Calu3 (cell line): Measurements from ENCODE around the gene CCNDBP1. TPM values are rescaled to one million over a fixed set of nuclear protein-coding genes. Genes with fewer than 3 reads are reported as not detected.
"Not testable (repeated sequence)": the region's sequence is repeated elsewhere in the genome, so short reads cannot be mapped to it uniquely, and the experiment has no call there.

Source experiments
- BruUV-seq: library from RNA; stranded (reverse); fragments of 400-500 nt; replicated peaks from 2 replicates; lab custom pipeline; 2021; lab: Mats Ljungman, UMichigan
- CTCF ChIA-PET: fragments of 300-600 bp; sonication (Branson Sonifier 250); formaldehyde crosslinking; loops from one replicate; lab custom pipeline; 2022; ENCODE audit warnings: antibody characterized with exemption; lab: Charles Lee
- DNase-seq: peaks from one replicate; pipeline ENCODE4 v3.0.0; 2022
- H3K27ac Mint-ChIP-seq: one replicate; pipeline ENCODE4 v1.8.0; 2022; ENCODE audit warnings: mixed read lengths; ENCODE audit not compliant: unreplicated experiment
- H3K27me3 Mint-ChIP-seq: one replicate; pipeline ENCODE4 v1.8.0; 2022; ENCODE audit warnings: mixed read lengths; ENCODE audit not compliant: unreplicated experiment
- H3K36me3 Mint-ChIP-seq: one replicate; pipeline ENCODE4 v1.8.0; 2022; ENCODE audit warnings: mild to moderate bottlenecking, moderate library complexity, mixed read lengths; ENCODE audit not compliant: insufficient read depth, unreplicated experiment
- H3K4me1 Mint-ChIP-seq: one replicate; pipeline ENCODE4 v1.8.0; 2022; ENCODE audit warnings: mild to moderate bottlenecking, low read depth, mixed read lengths; ENCODE audit not compliant: unreplicated experiment
- H3K4me3 Mint-ChIP-seq: one replicate; pipeline ENCODE4 v1.8.0; 2022; ENCODE audit warnings: mild to moderate bottlenecking, low read depth, moderate library complexity, mixed read lengths; ENCODE audit not compliant: unreplicated experiment
- H3K9me3 Mint-ChIP-seq: one replicate; pipeline ENCODE4 v1.8.0; 2022; ENCODE audit warnings: low read depth, mixed read lengths; ENCODE audit not compliant: unreplicated experiment
- CTCF ChIP-seq: fragments of 200-600 bp; IDR thresholded peaks from one replicate; pipeline ENCODE4 v1.8.0; 2022; ENCODE audit warnings: antibody characterized with exemption; ENCODE audit not compliant: unreplicated experiment
- intact Hi-C: fragments of 100-400 bp; cut with micrococcal nuclease; formaldehyde crosslinking; loops from one replicate; pipeline ENCODE4 v1.10.0; 2022; ENCODE audit not compliant: unreplicated experiment
- total RNA-seq: library from RNA; stranded (reverse); gene quantifications from 2 replicates; pipeline ENCODE4 v1.2.3, GENCODE V29; 2022

Gene CCNDBP1
- total RNA-seq, 1 experiment from 2014 or later, result 13.7 TPM

GRCh38 chr15:43190178-43190577 lies 5.0 kb downstream of the CCNDBP1 start:
- H3K36me3 Mint-ChIP-seq, result peaks cover 9% of the 10 kb centered on the region
- CTCF ChIA-PET, result no interaction called here
- no peak for TF ChIP-seq CTCF

DNA sequence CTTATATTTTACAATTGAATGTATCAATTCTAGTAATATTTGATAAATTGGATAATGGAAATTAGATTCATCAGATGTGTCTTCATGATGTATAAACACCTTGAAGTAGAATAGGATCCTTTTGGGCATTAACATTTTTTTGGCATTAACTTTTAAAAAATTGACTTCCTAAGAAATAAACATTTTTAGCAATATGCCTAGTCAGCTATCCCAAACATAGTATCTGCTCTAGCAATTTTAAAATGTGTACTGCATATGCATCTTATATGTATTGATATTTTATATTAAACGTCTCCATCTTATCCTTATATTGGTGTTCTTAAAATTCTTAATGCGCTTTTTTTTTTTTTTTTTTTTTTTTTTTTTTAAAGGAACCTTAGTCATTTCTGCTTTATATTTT lies 8.5 kb downstream of the CCNDBP1 start:
- no peaks in the 10 kb centered on the region for H3K27me3 Mint-ChIP-seq
- DNase-seq, result no peak
- no peak overlapping the region for H3K27ac Mint-ChIP-seq
- no peaks in the 10 kb centered on the region for H3K36me3 Mint-ChIP-seq
- no peaks in the 10 kb centered on the region for H3K9me3 Mint-ChIP-seq
- CTCF ChIA-PET, result interaction anchor here (0.6 kb wide), 1 partner anchor 181 kb away, joined by 3 read pairs; no protein-coding TSS in a partner anchor
- H3K4me3 Mint-ChIP-seq, result no peak overlapping the region
- intact Hi-C loops, result no loop called here
- TF ChIP-seq CTCF, result no peak
- no peaks in the 10 kb centered on the region for H3K4me1 Mint-ChIP-seq
- BruUV-seq, result no TSS peak

More at GRCh38 chr15:43190178-43190577, 5.0 kb downstream of the CCNDBP1 start:
- intact Hi-C loops, result no loop called here
- Mint-ChIP-seq H3K27ac (no peak overlapping the region), H3K4me1 (no peaks in the 10 kb centered on the region), H3K4me3 (no peak overlapping the region), H3K27me3 (no peaks in the 10 kb centered on the region), H3K9me3 (no peaks in the 10 kb centered on the region)
- BruUV-seq, result no TSS peak
- no peak for DNase-seq

GRCh38 chr15:43194795-43195194 lies 9.6 kb downstream of the CCNDBP1 start:
- H3K4me3 Mint-ChIP-seq, result no peak overlapping the region
- no peaks in the 10 kb centered on the region for H3K4me1 Mint-ChIP-seq
- no peak for TF ChIP-seq CTCF
- H3K36me3 Mint-ChIP-seq, result no peaks in the 10 kb centered on the region
- intact Hi-C loops, result no loop called here
- H3K27ac Mint-ChIP-seq, result no peak overlapping the region
- H3K9me3 Mint-ChIP-seq, result no peaks in the 10 kb centered on the region
- CTCF ChIA-PET, result no interaction called here
- H3K27me3 Mint-ChIP-seq, result no peaks in the 10 kb centered on the region
- DNase-seq, result no peak
- BruUV-seq, result no TSS peak

- Mint-ChIP-seq H3K4me3 (no peak overlapping the region), H3K27ac (no peak overlapping the region), H3K27me3 (peaks cover 4% of the 10 kb centered on the region), H3K4me1 (no peaks in the 10 kb centered on the region), H3K36me3 (no peaks in the 10 kb centered on the region), H3K9me3 (no peaks in the 10 kb centered on the region)
- intact Hi-C loops, result no loop called here
- no TSS peak for BruUV-seq
- no peak for TF ChIP-seq CTCF
- DNase-seq, result no peak
- CTCF ChIA-PET, result no interaction called here
Measured at GRCh38 chr15:43196760-43197548, 11.8 kb downstream of the CCNDBP1 start.

DNA sequence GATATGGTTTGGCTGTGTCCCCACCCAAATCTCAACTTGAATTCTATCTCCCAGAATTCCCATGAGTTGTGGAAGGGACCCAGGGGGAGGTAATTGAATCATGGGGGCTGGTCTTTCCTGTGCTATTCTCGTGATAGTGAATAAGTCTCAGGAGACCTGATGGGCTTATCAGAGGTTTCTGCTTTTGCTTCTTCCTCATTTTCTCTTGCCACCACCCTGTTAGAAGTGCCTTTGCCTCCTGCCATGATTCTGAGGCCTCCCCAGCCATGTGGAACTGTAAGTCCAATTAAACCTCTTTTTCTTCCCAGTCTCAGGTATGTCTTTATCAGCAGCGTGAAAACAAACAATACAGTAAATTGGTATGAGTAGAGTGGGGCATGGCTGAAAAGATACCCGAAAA lies 12.6 kb downstream of the CCNDBP1 start:
- CTCF ChIA-PET, H3K4me3 Mint-ChIP-seq, H3K4me1 Mint-ChIP-seq, intact Hi-C loops, H3K9me3 Mint-ChIP-seq, BruUV-seq, H3K36me3 Mint-ChIP-seq, DNase-seq, H3K27ac Mint-ChIP-seq: not testable (repeated sequence)
- peaks cover 12% of the 10 kb centered on the region for H3K27me3 Mint-ChIP-seq

- H3K27me3 Mint-ChIP-seq, result peaks cover 20% of the 10 kb centered on the region
- intact Hi-C loops, H3K9me3 Mint-ChIP-seq, DNase-seq, CTCF ChIA-PET, H3K4me3 Mint-ChIP-seq, H3K27ac Mint-ChIP-seq, H3K4me1 Mint-ChIP-seq, BruUV-seq, H3K36me3 Mint-ChIP-seq: not testable (repeated sequence)
Measured at GRCh38 chr15:43198556-43198955, 13.4 kb downstream of the CCNDBP1 start.
